KMS-11 (cell line): Measurements from ENCODE around the gene BEST4.
"Not testable (repeated sequence)": the region's sequence is repeated elsewhere in the genome, so short reads cannot be mapped to it uniquely, and the experiment has no call there.

Experiments
- H2AFZ ChIP-seq: fragments of 200-600 bp; sonication (generic); 2 replicates; pipeline ENCODE4 v1.6.1; 2016; ENCODE audit warnings: antibody characterized with exemption, mixed run types, low read depth
- H3K27ac ChIP-seq: fragments of 200-600 bp; sonication (generic); 2 replicates; pipeline ENCODE4 v1.6.1; 2016; ENCODE audit warnings: mild to moderate bottlenecking, mixed run types
- H3K27me3 ChIP-seq: fragments of 200-600 bp; sonication (generic); 2 replicates; pipeline ENCODE4 v1.6.1; 2017; ENCODE audit warnings: mild to moderate bottlenecking, low read depth, mixed run types, moderate library complexity; ENCODE audit not compliant: insufficient read depth
- H3K36me3 ChIP-seq: fragments of 200-600 bp; sonication (generic); 2 replicates; pipeline ENCODE4 v1.6.1; 2017; ENCODE audit warnings: mild to moderate bottlenecking, mixed run types; ENCODE audit not compliant: insufficient read depth
- H3K4me1 ChIP-seq: fragments of 200-600 bp; sonication (generic); 2 replicates; pipeline ENCODE4 v1.6.1; 2016; ENCODE audit warnings: mild to moderate bottlenecking, low read depth, mixed run types; ENCODE audit not compliant: poor library complexity, severe bottlenecking
- H3K4me2 ChIP-seq: fragments of 200-600 bp; sonication (generic); 2 replicates; pipeline ENCODE4 v1.7.0; 2016; ENCODE audit warnings: mild to moderate bottlenecking, mixed run types
- H3K4me3 ChIP-seq: fragments of 200-600 bp; sonication (generic); IDR thresholded peaks from 2 replicates; pipeline ENCODE4 v1.6.1; 2017; ENCODE audit warnings: low read depth, low read length, mixed read lengths; ENCODE audit not compliant: insufficient read depth
- H3K79me2 ChIP-seq: fragments of 200-600 bp; sonication (generic); 2 replicates; pipeline ENCODE4 v1.6.1; 2016; ENCODE audit warnings: low read depth, mixed run types; ENCODE audit not compliant: insufficient read depth
- H3K9ac ChIP-seq: fragments of 200-600 bp; sonication (generic); 2 replicates; pipeline ENCODE4 v1.6.1; 2016; ENCODE audit warnings: mild to moderate bottlenecking, mixed run types
- H4K20me1 ChIP-seq: fragments of 200-600 bp; sonication (generic); 2 replicates; pipeline ENCODE4 v1.6.1; 2016; ENCODE audit warnings: mild to moderate bottlenecking, mixed run types; ENCODE audit not compliant: insufficient read depth
- TF ChIP-seq, protein P1 (sequence below): fragments of 200-600 bp; sonication (generic); conservative IDR thresholded peaks from 2 replicates; pipeline ENCODE4 v1.6.1; 2017; ENCODE audit warnings: low read depth, mild to moderate bottlenecking, antibody characterized with exemption, low read length, moderate library complexity, mixed read lengths

The BEST4 gene

DNA sequence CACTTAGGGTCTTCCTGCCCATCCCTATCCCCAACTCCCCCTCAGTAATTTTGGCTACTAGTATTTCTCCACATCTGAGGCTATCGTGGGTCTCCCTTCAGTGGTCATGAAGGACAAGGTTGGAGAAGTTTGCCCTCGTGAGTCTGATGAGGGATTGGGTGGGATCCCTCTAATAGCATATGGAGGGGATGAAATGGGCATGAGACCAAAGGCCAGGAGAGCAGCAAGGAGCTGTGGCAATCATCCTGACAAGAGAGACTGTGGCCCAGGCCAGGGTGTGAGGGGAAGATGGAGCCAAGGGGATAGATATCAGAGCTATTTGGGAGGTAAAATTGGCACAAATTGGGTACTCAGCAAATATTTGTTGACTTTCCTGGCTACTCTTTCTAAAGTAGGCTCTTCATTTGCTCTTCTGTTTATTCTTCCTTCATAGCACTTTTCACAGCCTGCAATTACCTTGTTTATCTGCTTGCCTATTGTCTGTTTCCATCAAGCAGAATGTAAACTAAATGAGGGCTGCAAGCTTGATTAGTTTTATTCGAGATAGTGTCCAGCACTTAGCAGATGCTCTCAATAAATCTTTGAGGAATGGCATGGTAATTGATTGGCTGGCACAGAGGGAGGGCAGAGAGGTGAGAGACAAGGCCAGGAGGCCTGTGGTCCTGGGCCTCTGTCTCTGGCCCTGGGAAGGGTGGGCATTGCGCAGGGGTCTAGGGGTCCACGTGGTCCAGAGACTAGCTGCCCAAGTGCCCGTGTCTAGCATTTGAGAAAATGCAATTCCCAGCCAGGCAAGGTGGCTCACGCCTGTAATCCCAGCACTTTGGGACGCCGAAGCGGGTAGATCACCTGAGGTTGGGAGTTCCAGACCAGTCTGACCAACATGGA is 10.8 kb upstream of the BEST4 start:
- Histone ChIP-seq H3K4me3 (no peak overlapping the region), H3K4me2 (peak overlapping the region; percentile 31; the same call in 1 of the 2 replicates), H2AFZ (peak overlapping the region; percentile 92), H3K79me2 (peaks cover 12% of the 10 kb centered on the region), H3K4me1 (peaks cover 21% of the 10 kb centered on the region), H3K27ac (peak overlapping the region; percentile 56), H3K9ac (peak overlapping the region; percentile 91; the same call in 1 of the 2 replicates), H3K36me3 (no peaks in the 10 kb centered on the region), H4K20me1 (no peaks in the 10 kb centered on the region), H3K27me3 (no peaks in the 10 kb centered on the region)
- TF ChIP-seq, protein P1, sequence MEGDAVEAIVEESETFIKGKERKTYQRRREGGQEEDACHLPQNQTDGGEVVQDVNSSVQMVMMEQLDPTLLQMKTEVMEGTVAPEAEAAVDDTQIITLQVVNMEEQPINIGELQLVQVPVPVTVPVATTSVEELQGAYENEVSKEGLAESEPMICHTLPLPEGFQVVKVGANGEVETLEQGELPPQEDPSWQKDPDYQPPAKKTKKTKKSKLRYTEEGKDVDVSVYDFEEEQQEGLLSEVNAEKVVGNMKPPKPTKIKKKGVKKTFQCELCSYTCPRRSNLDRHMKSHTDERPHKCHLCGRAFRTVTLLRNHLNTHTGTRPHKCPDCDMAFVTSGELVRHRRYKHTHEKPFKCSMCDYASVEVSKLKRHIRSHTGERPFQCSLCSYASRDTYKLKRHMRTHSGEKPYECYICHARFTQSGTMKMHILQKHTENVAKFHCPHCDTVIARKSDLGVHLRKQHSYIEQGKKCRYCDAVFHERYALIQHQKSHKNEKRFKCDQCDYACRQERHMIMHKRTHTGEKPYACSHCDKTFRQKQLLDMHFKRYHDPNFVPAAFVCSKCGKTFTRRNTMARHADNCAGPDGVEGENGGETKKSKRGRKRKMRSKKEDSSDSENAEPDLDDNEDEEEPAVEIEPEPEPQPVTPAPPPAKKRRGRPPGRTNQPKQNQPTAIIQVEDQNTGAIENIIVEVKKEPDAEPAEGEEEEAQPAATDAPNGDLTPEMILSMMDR: no peak

DNA sequence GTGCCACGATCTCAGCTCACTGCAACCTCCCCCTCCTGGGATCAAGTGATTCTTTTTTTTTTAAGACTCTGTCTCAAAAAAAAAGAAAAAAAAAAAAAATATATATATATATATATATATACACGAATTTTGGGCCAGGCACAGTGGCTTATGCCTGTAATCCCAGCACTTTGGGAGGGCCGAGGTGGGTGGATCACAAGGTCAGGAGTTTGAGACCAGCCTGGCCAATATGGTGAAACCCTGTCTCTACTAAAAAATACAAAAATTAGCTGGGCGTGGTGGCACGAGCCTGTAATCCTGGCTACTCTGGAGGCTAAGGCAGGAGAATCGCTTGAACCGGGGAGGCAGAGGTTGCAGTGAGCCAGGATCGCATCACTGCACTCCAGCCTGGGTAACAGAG is 9.9 kb upstream of the BEST4 start:
- not testable (repeated sequence) for H3K9ac ChIP-seq, H3K36me3 ChIP-seq, H3K4me2 ChIP-seq, H3K4me3 ChIP-seq, H3K27ac ChIP-seq, H4K20me1 ChIP-seq, H3K27me3 ChIP-seq, H3K79me2 ChIP-seq
- peaks cover 21% of the 10 kb centered on the region for H3K4me1 ChIP-seq
- peak overlapping the region; percentile 92; the same call in 1 of the 2 replicates for H2AFZ ChIP-seq

DNA sequence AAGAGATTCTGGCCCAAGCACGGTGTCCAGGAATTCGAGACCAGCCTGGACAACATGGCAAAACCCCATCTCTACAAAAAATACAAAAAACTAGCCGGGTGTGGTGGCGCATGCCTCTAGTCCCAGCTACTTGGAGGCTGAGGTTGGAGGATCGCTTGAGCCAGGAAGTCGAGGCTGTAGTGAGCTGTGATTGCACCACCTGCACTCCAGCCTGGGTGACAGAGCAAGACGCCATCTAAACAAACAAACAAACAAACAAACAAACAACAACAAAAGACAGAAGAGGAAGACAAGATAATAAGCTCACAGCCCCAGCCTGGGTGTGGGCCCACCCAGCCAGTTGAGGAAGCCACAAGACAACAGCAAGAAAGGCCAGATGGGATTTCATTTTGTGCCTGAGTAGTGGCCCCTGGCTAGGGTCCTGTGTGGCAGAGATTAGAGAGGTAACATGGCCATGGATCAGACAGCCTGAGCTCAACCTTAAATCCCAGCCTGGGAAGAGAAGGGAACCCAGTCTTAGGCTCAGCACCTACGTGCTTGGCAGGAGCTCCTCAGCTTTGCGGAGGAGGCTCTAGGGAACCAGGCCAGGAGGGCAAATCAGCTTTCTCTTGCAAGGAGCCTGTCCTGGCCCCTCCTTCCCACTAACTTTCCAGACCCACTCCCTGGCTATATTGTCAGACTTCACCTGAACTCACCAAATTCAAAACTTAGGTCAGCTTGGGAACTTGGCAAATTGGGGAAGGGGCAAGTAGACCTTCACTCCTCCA is 4.9 kb upstream of the BEST4 start:
- TF ChIP-seq, protein P1: no peak
- no peak overlapping the region for H3K27ac ChIP-seq
- no peak overlapping the region for H2AFZ ChIP-seq
- no peaks in the 10 kb centered on the region for H3K4me1 ChIP-seq
- H3K36me3 ChIP-seq: no peaks in the 10 kb centered on the region
- no peaks in the 10 kb centered on the region for H4K20me1 ChIP-seq
- H3K4me3 ChIP-seq: no peak overlapping the region
- H3K27me3 ChIP-seq: no peaks in the 10 kb centered on the region
- H3K9ac ChIP-seq: no peak overlapping the region
- no peaks in the 10 kb centered on the region for H3K79me2 ChIP-seq
- H3K4me2 ChIP-seq: no peak overlapping the region

DNA sequence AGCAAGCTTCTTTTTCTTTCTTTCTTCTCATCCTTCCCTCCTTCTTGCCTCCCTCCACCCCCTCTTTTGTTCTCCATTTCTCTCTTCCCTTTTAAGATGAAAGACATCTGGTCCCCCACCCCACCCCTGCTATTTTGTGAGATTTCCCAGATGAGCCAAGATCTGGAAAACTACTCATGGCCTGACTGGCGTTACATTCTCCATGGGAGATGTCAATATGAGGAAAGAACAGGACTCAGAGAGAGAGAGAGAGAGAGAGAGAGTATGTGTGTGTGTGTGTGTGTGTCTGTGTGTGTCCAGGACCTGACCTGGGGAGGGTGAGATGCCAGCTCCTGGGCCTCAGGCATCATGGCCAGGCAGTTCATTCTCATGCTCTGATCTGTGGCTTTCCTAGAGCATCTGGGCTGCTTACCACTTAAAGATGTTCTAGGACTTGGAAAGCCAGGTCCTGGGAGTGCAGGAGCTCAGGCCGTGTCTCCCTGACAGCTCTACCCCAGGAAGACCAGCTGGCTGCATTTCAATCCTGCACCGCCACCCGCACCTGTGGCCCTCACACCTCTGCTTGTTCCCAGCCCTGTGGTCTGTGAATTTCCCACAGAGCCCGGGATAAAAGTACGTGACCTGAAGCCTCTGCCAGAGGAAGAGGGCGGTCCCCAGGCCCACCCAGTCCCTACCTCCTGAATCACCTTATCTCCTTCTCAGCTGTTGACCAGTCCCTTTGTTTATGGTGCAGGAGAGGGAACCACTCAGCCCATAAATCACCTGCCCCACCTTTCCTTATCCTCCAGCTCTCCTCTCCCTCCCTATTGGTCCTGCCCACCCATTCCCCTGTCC is 3.2 kb upstream of the BEST4 start:
- Histone ChIP-seq H3K4me3 (no peak overlapping the region), H3K27me3 (no peaks in the 10 kb centered on the region), H2AFZ (no peak overlapping the region), H4K20me1 (no peaks in the 10 kb centered on the region), H3K79me2 (no peaks in the 10 kb centered on the region), H3K4me1 (no peaks in the 10 kb centered on the region), H3K4me2 (no peak overlapping the region), H3K36me3 (no peaks in the 10 kb centered on the region), H3K27ac (no peak overlapping the region), H3K9ac (no peak overlapping the region)
- TF ChIP-seq, protein P1: no peak
